Measurements from ENCODE around the gene CSK. TPM values are rescaled to one million over a fixed set of nuclear protein-coding genes. Genes with fewer than 3 reads are reported as not detected.

Gene CSK
- total RNA-seq, 4 donors from 2014 or later = 33.1 to 45.2 (median 35.5) TPM

DNA sequence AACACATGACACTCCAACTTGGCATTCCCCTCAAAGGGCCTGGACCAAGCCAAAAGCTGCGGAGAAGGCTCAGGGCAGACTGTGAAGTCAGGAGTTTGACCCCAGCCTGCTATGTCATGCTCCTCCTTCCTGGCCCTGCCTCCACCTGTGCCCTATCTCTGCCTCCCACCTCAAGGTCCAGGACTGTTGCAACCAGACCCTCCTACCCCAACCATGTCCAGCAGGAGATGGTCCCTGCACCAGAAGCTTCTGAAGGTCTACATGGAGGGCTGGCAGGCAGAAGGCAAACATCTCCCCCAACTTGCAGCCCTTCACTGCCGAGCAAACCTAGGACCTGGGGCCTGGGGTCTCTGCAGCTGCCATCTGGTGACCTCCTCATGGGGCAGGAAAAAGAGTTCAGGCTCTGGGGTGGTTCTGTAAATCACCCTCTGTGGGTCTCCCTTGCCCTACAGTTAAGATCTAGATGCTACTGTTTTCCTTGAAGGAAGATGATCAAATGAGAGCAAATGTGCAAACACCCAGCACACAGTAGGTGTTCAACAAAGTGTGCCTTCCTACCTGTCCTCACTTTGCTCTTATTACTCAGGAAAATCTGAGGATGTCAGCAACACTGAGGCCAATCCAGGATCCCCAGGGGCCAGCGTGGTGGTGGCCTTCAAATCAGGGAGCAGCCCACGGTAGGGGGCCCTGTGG is 11.5 kb upstream of the CSK start:
- no peak overlapping the region for H3K4me3 ChIP-seq
- WGBS = 100% methylated on average over 1 of the region's 4 CpGs
- no peak for TF ChIP-seq POLR2AphosphoS5 (IDR thresholded peaks at IDR 0.05)
- no peak for TF ChIP-seq POLR2A (IDR thresholded peaks at IDR 0.05)
- no peak for TF ChIP-seq EP300 (IDR thresholded peaks at IDR 0.05)
- TF ChIP-seq, protein P1, sequence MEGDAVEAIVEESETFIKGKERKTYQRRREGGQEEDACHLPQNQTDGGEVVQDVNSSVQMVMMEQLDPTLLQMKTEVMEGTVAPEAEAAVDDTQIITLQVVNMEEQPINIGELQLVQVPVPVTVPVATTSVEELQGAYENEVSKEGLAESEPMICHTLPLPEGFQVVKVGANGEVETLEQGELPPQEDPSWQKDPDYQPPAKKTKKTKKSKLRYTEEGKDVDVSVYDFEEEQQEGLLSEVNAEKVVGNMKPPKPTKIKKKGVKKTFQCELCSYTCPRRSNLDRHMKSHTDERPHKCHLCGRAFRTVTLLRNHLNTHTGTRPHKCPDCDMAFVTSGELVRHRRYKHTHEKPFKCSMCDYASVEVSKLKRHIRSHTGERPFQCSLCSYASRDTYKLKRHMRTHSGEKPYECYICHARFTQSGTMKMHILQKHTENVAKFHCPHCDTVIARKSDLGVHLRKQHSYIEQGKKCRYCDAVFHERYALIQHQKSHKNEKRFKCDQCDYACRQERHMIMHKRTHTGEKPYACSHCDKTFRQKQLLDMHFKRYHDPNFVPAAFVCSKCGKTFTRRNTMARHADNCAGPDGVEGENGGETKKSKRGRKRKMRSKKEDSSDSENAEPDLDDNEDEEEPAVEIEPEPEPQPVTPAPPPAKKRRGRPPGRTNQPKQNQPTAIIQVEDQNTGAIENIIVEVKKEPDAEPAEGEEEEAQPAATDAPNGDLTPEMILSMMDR (IDR thresholded peaks at IDR 0.05) = no peak

DNA sequence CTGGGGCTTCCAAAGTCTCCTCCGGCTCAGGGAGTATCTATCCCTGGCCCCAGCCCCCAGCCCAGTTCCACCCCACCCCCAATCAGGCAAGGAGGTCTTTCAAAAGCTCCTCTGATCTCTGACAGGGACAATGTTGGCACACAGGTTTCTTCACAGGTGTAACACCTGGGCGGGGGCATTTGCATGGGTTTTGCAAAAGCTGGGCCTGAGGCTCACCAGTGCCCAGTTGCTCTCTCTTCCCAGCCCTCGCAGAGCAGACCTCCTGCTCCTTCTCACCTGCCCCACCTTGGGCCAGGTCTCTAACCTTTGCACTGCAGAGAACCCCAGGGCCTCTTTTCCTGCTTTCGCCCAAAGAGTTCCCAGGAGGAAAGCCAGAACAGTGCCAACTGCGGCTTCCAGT is 8.6 kb upstream of the CSK start:
- no peak for DNase-seq (ENCODE audit: low spot score in 2 of 2)
- H3K9me3 ChIP-seq = no peaks in the 10 kb centered on the region
- peaks cover 4% of the 10 kb centered on the region for H3K27me3 ChIP-seq
- H3K4me3 ChIP-seq = no peak overlapping the region
- H3K4me1 ChIP-seq = peaks cover 43% of the 10 kb centered on the region
- H3K27ac ChIP-seq = peak overlapping the region; percentile 48
- no peak for TF ChIP-seq POLR2A (IDR thresholded peaks at IDR 0.05)
- TF ChIP-seq, protein P1 (IDR thresholded peaks at IDR 0.05) = no peak
- TF ChIP-seq EP300 (IDR thresholded peaks at IDR 0.05) = no peak
- no peak for TF ChIP-seq POLR2AphosphoS5 (IDR thresholded peaks at IDR 0.05)
- 66% methylated on average over 3 of the region's 5 CpGs for WGBS
- H3K36me3 ChIP-seq = no peaks in the 10 kb centered on the region

More for the DNA sequence above, 11.5 kb upstream of the CSK start:
- Histone ChIP-seq H3K27ac (no peak overlapping the region), H3K27me3 (peaks cover 10% of the 10 kb centered on the region), H3K36me3 (no peaks in the 10 kb centered on the region), H3K4me1 (peaks cover 30% of the 10 kb centered on the region), H3K9me3 (no peaks in the 10 kb centered on the region)
- no peak for DNase-seq (ENCODE audit: low spot score in 2 of 2)

DNA sequence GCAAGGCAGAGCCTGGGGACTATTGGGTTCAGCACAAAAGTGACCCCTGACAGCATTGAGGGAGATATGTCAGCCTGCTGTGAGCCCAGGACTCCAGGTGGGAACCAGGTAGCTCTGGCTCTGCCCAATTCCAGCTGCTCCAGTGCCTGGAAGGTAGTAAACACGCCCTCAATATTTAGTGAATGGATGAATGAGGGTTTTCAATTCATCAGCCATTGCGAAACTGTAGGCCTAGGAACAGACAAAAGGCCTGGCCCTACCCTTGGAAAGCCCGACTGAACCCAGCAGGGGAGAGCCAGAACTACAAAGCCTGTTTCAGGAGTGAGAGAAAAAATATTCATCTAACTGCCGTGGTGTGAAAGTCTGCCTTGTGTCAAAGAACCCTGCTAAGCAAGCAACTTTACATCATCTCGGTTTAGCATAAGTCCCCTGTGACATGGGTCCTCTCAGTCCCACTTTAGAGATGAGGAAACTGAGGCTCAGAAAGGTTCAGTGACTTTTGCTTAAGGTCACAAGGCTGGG is 8.1 kb upstream of the CSK start:
- Histone ChIP-seq H3K4me3 (no peak overlapping the region), H3K4me1 (peaks cover 38% of the 10 kb centered on the region), H3K36me3 (no peaks in the 10 kb centered on the region), H3K27ac (peak overlapping the region; percentile 48), H3K27me3 (peaks cover 4% of the 10 kb centered on the region), H3K9me3 (no peaks in the 10 kb centered on the region)
- no peak for TF ChIP-seq POLR2A (IDR thresholded peaks at IDR 0.05)
- no peak for TF ChIP-seq EP300 (IDR thresholded peaks at IDR 0.05)
- TF ChIP-seq, protein P1 (IDR thresholded peaks at IDR 0.05) = no peak
- TF ChIP-seq POLR2AphosphoS5 (IDR thresholded peaks at IDR 0.05) = no peak
- no peak for DNase-seq (ENCODE audit: low spot score in 2 of 2)
- 41% methylated on average over 5 of the region's 5 CpGs for WGBS

DNA sequence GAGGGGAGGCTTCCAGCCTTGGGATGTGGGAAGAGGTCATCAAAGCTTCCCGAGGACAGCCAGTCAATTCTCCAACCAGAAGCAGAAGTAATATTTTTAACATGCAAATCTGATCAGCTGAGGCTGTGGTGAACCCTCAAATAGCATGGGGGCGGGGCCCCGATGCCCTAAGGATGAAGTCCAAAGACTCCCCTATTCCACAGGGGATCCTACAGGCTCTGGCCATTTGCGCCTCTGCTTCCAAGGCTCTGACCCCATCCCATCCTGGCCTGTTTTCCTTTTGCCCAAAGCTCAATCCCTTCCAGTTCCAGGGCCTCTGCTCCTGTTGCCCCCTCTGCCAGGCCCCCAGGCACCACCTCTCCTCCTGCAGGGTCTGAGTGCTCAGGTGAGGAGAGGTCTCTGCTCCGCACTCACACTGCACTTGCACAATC is 6.7 kb upstream of the CSK start:
- no peak for DNase-seq (ENCODE audit: low spot score in 2 of 2)
- Histone ChIP-seq H3K36me3 (no peaks in the 10 kb centered on the region), H3K27me3 (peaks cover 3% of the 10 kb centered on the region), H3K4me3 (no peak overlapping the region), H3K9me3 (no peaks in the 10 kb centered on the region), H3K4me1 (peaks cover 38% of the 10 kb centered on the region), H3K27ac (no peak overlapping the region)
- TF ChIP-seq, protein P1 (IDR thresholded peaks at IDR 0.05) = no peak
- TF ChIP-seq EP300 (IDR thresholded peaks at IDR 0.05) = no peak
- no peak for TF ChIP-seq POLR2A (IDR thresholded peaks at IDR 0.05)
- no peak for TF ChIP-seq POLR2AphosphoS5 (IDR thresholded peaks at IDR 0.05)
- 82% methylated on average over 5 of the region's 5 CpGs for WGBS

DNA sequence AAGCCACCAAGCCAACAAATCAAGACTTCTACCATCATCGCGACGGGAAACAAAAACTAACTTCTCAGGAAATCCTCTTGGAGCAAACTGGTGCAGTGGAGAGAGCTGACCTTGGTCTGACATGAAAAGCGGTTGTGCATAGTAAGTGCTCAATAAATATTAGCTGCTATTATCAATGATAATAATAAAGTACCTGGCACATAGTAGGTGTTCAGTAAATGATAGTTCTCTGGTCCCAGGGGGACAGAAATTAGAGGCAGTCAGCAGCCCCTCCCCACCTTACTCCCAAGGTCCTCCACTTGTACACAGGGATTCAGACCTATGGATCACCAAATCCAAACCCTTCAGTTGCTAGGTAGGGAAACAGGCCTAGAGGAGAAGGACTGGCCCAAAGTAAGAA is 6.0 kb upstream of the CSK start:
- H3K27ac ChIP-seq = no peak overlapping the region
- WGBS = 100% methylated on average over 4 of the region's 4 CpGs
- H3K4me1 ChIP-seq = peaks cover 43% of the 10 kb centered on the region

More for the DNA sequence above, 6.0 kb upstream of the CSK start:
- no peak for DNase-seq (ENCODE audit: low spot score in 2 of 2)
- no peak for TF ChIP-seq POLR2AphosphoS5 (IDR thresholded peaks at IDR 0.05)
- H3K36me3 ChIP-seq = no peaks in the 10 kb centered on the region
- H3K27me3 ChIP-seq = no peaks in the 10 kb centered on the region
- H3K4me3 ChIP-seq = no peak overlapping the region
- H3K9me3 ChIP-seq = no peaks in the 10 kb centered on the region
